Stomach (tissue), 9 donors: ENCODE measurements around the gene CBX7. TPM values are rescaled to one million over a fixed set of nuclear protein-coding genes. Genes with fewer than 3 reads are reported as not detected.

Experiments
- DNase-seq, 2 donors: peaks; one replicate each; pipeline versions ENCODE4 v3.0.0 to v3.0.0-alpha.2; 2013 to 2019
- H3K27ac ChIP-seq, 5 donors: fragments of 200-600 bp in 4 of 5; sonication (generic) in 4 of 5; one replicate each; pipeline ENCODE4 v1.5.1; 2013 to 2019; ENCODE audit warnings: mild to moderate bottlenecking in 1 of 5, moderate library complexity in 1 of 5
- H3K27me3 ChIP-seq, 3 donors: fragments of 200-600 bp; sonication (generic); one replicate each; pipeline ENCODE4 v1.5.1; 2017 to 2019; ENCODE audit warnings: mixed run types in 1 of 3
- H3K36me3 ChIP-seq, 4 donors: fragments of 200-600 bp; sonication (generic); 1 replicate in 3 of 4; 2 replicates in 1 of 4; pipeline ENCODE4 v1.5.1; 2016 to 2019
- H3K4me1 ChIP-seq, 4 donors: fragments of 200-600 bp; sonication (generic); one replicate each; pipeline ENCODE4 v1.5.1; 2016 to 2019
- H3K4me3 ChIP-seq, 4 donors: fragments of 200-600 bp; sonication (generic) in 3 of 4; one replicate each; pipeline ENCODE4 v1.5.1; 2016 to 2019; ENCODE audit warnings: mild to moderate bottlenecking in 1 of 4
- H3K9me3 ChIP-seq, 4 donors: fragments of 200-600 bp; sonication (generic); one replicate each; pipeline ENCODE4 v1.5.1; 2016 to 2019
- EP300 ChIP-seq: sonication (generic); formaldehyde crosslinking; IDR thresholded peaks from one replicate; pipeline ENCODE4 v1.6.1; 2017; ENCODE audit warnings: antibody characterized with exemption
- POLR2A ChIP-seq, 4 donors: fragments of 450-650 bp; IDR thresholded peaks; one replicate each; pipeline ENCODE4 v1.6.1; 2016; ENCODE audit warnings: antibody characterized with exemption in 4 of 4, control low read depth in 2 of 4, mild to moderate bottlenecking in 1 of 4, moderate library complexity in 1 of 4
- POLR2AphosphoS5 ChIP-seq, 3 donors: sonication (generic); formaldehyde crosslinking; IDR thresholded peaks; one replicate each; pipeline ENCODE4 v1.6.1; 2016; ENCODE audit warnings: antibody characterized with exemption in 3 of 3
- WGBS, 5 donors: extraction: QIAGEN DNeasy Blood & Tissue Kit in 3 of 5; methylation state at CpG; one replicate each; pipeline versions ENCODE4 v1.1.5 to v1.1.7; 2013 to 2018; 5-methylcytosine and 5-hydroxymethylcytosine counted together
- intact Hi-C: fragments of 100-400 bp; cut with DNase I; formaldehyde crosslinking; loops from one replicate; pipeline ENCODE4 v1.15.1; 2023; ENCODE audit warnings: low total_unique reads
- polyA plus RNA-seq, 3 donors: library from polyadenylated mRNA; stranded (reverse); fragments of 200-250 nt; gene quantifications; one replicate each; pipeline ENCODE4 v1.2.3, GENCODE V29; 2013
- total RNA-seq, 5 donors: library from RNA; depleted of rRNA; stranded (reverse); fragments of >200 nt; gene quantifications; one replicate each; pipeline versions ENCODE4 v1.1.0 to v1.2.3, GENCODE V29; 2014 to 2016
- TF ChIP-seq, protein P1 (sequence below), 7 experiments: fragments of 450-650 bp in 4 of 7; fragments of 200-600 bp in 3 of 7; sonication (generic) in 3 of 7; IDR thresholded peaks; one replicate each; pipeline ENCODE4 v1.5.1; 2016 to 2019; ENCODE audit warnings: antibody characterized with exemption in 7 of 7, control low read depth in 2 of 7, mild to moderate bottlenecking in 1 of 7
- donor health status: healthy with polysubstance abuse.
- donor health status: Bipolar disorder and iron deficiency.
- donor health status: healthy.

The CBX7 gene
- total and polyA plus RNA-seq, 8 donors: 10.1 to 84.6 (median 29.7) TPM

DNA sequence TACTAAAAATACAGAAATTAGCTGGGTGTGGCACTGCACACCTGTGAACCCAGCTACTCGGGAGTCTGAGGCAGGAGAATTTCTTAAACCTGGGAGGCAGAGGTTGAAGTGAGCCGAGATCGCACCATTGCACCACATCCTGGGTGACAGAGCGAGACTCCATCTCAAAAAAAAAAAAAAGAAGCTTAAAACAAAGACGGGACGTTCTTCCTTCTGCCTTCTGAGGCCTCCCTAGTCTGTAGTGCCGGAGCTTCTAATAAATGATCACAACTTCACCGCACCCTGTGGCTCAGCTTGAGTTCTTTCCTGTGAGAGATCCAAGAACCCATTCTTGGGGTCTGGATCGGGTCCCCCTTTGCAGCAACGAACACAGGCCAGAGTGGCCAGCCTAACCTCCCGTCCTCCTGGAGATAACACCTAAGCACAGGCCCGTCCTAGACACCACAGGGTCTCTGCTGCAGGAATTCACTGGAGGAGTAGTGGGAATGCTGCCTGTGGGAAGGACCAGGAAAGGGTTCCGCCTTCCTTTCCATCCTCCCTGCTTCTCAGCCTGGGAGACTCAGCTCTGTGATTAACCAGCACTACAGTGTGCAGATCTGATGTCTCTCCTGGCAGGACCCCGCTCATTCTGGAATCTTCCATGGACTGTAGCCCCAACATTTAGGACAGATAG, 57.6 kb downstream of the CBX7 start:
- intact Hi-C loops: no loop called here
- Histone ChIP-seq H3K27ac (peak overlapping the region in 1 of 5 donors; percentile 54), H3K4me3 (no peak overlapping the region), H3K9me3 (no peaks in the 10 kb centered on the region), H3K27me3 (peaks cover 0 to 17% (median 0%) of the 10 kb centered on the region in 3 donors), H3K4me1 (peaks cover 0 to 16% (median 10%) of the 10 kb centered on the region in 4 donors), H3K36me3 (no peaks in the 10 kb centered on the region)
- no peak for DNase-seq
- 80 to 95% (median 83%) methylated on average over 12 to 14 of the region's 14 CpGs for WGBS, 5 donors
- no peak for TF ChIP-seq EP300
- TF ChIP-seq, protein P1, sequence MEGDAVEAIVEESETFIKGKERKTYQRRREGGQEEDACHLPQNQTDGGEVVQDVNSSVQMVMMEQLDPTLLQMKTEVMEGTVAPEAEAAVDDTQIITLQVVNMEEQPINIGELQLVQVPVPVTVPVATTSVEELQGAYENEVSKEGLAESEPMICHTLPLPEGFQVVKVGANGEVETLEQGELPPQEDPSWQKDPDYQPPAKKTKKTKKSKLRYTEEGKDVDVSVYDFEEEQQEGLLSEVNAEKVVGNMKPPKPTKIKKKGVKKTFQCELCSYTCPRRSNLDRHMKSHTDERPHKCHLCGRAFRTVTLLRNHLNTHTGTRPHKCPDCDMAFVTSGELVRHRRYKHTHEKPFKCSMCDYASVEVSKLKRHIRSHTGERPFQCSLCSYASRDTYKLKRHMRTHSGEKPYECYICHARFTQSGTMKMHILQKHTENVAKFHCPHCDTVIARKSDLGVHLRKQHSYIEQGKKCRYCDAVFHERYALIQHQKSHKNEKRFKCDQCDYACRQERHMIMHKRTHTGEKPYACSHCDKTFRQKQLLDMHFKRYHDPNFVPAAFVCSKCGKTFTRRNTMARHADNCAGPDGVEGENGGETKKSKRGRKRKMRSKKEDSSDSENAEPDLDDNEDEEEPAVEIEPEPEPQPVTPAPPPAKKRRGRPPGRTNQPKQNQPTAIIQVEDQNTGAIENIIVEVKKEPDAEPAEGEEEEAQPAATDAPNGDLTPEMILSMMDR (IDR thresholded peaks at IDR 0.05): no peak
- TF ChIP-seq POLR2A (IDR thresholded peaks at IDR 0.05): no peak
- TF ChIP-seq POLR2AphosphoS5 (IDR thresholded peaks at IDR 0.05): no peak

DNA sequence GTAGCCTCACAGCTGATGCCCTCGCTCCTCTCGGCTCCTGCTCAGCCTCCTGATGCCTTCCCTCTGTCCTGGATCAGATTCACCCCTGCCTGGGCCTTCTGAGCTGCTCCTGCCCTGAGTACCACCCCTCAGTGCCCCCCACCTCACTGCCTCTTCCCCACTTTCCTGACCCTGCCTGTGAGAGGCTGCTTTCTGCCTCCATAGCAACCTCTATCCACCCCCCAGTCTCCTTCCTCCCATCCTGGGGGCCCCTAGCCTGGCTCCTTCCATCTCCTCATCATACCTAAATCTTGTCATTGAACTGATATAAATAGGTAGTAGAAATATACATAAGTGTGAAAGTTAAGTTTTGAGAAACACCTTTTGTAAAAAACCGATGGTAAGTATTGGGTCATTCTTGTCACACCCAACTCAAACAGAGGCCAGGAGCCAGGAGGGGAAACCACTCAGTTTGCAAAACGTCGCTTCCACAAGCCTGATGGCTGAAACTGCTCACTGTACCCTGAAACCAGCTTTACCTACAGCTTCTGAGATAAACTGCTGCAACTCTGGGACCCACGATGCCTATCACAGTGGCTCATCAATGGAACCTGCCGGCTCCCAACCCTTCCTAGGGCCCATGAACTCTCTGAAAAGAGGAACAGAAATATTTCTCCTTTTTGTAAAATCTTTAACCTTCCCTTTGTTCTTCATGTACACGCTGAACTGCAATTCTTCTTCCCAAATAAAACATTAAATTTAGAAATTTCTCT, 60.2 kb downstream of the CBX7 start:
- intact Hi-C loops: no loop called here
- Histone ChIP-seq H3K27ac (peak overlapping the region in 2 of 5 donors; percentile 38 to 56), H3K4me1 (peaks cover 5 to 17% (median 12%) of the 10 kb centered on the region in 4 donors), H3K4me3 (no peak overlapping the region), H3K27me3 (peaks cover 0 to 18% (median 0%) of the 10 kb centered on the region in 3 donors), H3K36me3 (no peaks in the 10 kb centered on the region), H3K9me3 (no peaks in the 10 kb centered on the region)
- no peak for DNase-seq
- TF ChIP-seq, protein P1 (IDR thresholded peaks at IDR 0.05): no peak
- no peak for TF ChIP-seq POLR2A (IDR thresholded peaks at IDR 0.05)
- TF ChIP-seq POLR2AphosphoS5 (IDR thresholded peaks at IDR 0.05): no peak
- TF ChIP-seq EP300: no peak
- 46 to 69% (median 57%) methylated on average over 8 of the region's 8 CpGs for WGBS, 5 donors

DNA sequence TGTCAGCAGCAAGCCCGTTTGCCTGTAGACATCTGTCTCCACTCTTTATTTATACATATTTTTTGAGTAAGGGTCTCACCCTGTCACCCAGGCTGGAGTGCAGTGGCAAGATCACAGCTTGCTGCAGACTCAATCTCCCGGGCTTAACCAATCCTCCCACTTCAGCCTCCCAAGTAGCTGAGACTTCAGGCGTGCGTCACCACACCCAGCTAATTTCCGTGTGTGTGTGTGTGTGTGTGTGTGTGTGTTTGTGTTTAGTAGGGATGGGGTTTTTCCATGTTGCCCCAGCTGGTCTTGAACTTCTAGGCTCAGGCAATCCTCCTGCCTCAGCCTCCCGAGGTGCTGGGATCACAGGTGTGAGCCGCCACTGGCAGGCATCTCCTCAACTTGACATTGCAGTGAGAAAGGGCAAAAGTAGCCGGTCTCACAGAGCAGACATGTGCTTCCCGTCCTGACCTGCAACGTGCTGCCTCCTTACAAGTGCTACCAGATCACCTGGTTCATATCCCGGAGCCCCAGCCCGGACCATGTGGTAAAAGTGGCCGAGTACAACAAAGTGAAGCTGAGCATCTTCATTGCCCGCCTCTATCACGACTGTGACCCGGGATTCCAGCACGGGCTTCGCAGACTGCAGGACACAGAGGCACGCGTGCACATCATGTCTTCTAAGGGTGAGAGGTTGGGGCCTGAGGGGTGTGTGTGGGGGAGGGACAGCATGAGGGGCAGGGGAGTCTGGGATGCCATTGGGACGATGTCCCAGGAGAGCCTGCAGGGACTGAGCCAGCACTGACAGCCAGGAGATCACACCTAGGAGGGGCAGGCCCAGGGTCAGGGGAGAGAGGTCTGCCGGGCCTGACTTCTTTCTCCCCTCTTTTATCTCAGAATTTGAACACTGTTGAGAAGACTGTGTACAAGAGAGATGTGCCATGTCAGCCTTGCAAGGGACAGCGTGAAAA, 61.1 kb downstream of the CBX7 start:
- peaks cover 0 to 18% (median 0%) of the 10 kb centered on the region in 3 donors for H3K27me3 ChIP-seq
- H3K27ac ChIP-seq: peak overlapping the region in 2 of 5 donors; percentile 38 to 58
- intact Hi-C loops: no loop called here
- no peaks in the 10 kb centered on the region for H3K9me3 ChIP-seq
- DNase-seq: no peak
- no peak overlapping the region for H3K4me3 ChIP-seq
- H3K36me3 ChIP-seq: peaks cover 0 to 2% (median 0%) of the 10 kb centered on the region in 4 donors
- peaks cover 0 to 9% (median 6%) of the 10 kb centered on the region in 4 donors for H3K4me1 ChIP-seq
- TF ChIP-seq EP300 (no peak), POLR2A (IDR thresholded peaks at IDR 0.05) (no peak), POLR2AphosphoS5 (IDR thresholded peaks at IDR 0.05) (no peak)
- TF ChIP-seq, protein P1 (IDR thresholded peaks at IDR 0.05): no peak
- WGBS, 5 donors: 78 to 88% (median 79%) methylated on average over 23 of the region's 23 CpGs
